Activated T-helper 2 cell treated with anti-CD3 and anti-CD28 coated beads, Interferon-gamma antibody, Interleukin-2, Interleukin-4, amounts not matched to agents 10 μg/mL and 5 μg/mL and 100 μg/mL, durations not matched to agents 14 hours and 24 hours and 36 hours (primary cell): ENCODE measurements around the gene MTF2. TPM values are rescaled to one million over a fixed set of nuclear protein-coding genes. Genes with fewer than 3 reads are reported as not detected.

ENCODE experiments used
- DNase-seq: peaks from one replicate; pipeline ENCODE4 v3.0.0; 2021; ENCODE audit warnings: low spot score
- H3K27ac Mint-ChIP-seq: one replicate; pipeline ENCODE4 v1.8.0; 2021; ENCODE audit warnings: mixed read lengths
- H3K27me3 Mint-ChIP-seq: one replicate; pipeline ENCODE4 v1.8.0; 2021; ENCODE audit warnings: low read depth, mixed read lengths
- H3K36me3 Mint-ChIP-seq: one replicate; pipeline ENCODE4 v1.8.0; 2021; ENCODE audit warnings: low read depth, mixed read lengths
- H3K4me1 Mint-ChIP-seq: one replicate; pipeline ENCODE4 v1.8.0; 2021; ENCODE audit warnings: low read depth, mixed read lengths
- H3K4me3 Mint-ChIP-seq: one replicate; pipeline ENCODE4 v1.8.0; 2021; ENCODE audit warnings: low read depth, mild to moderate bottlenecking, moderate library complexity, mixed read lengths
- H3K9me3 Mint-ChIP-seq: one replicate; pipeline ENCODE4 v1.8.0; 2021; ENCODE audit warnings: mixed read lengths
- intact Hi-C: fragments of 100-400 bp; cut with micrococcal nuclease; formaldehyde crosslinking; loops from one replicate; pipeline ENCODE4 v1.15.1; 2023
- total RNA-seq: library from RNA; stranded (reverse); gene quantifications from 2 replicates; pipeline ENCODE4 v1.2.3, GENCODE V29; 2022

The MTF2 gene
- total RNA-seq, 1 donor from 2014 or later, result 73.1 TPM

DNA sequence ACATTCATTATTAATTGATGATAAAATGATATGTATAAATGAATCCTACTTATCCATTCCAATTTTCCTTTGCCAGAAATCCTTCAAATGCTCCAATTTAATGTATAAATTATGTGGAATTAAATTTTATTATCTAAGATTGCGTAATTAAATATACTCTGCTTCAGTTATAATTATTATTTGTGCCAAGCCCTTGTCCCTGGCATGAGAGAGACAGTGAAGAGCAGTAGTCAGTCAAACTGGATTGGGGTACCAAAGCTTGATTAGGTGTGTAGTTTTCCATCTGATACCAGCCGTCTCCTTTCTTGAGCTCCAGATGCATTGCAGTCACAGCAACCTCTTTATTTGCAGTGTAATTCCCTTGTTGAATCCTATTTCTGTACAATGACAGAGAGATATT lies 22.4 kb upstream of the MTF2 start:
- Mint-ChIP-seq H3K27me3 (peaks cover 34% of the 10 kb centered on the region), H3K4me3 (no peak overlapping the region), H3K27ac (no peak overlapping the region), H3K36me3 (no peaks in the 10 kb centered on the region), H3K9me3 (no peaks in the 10 kb centered on the region), H3K4me1 (peaks cover 2% of the 10 kb centered on the region)
- intact Hi-C loops, result no loop called here
- no peak for DNase-seq

DNA sequence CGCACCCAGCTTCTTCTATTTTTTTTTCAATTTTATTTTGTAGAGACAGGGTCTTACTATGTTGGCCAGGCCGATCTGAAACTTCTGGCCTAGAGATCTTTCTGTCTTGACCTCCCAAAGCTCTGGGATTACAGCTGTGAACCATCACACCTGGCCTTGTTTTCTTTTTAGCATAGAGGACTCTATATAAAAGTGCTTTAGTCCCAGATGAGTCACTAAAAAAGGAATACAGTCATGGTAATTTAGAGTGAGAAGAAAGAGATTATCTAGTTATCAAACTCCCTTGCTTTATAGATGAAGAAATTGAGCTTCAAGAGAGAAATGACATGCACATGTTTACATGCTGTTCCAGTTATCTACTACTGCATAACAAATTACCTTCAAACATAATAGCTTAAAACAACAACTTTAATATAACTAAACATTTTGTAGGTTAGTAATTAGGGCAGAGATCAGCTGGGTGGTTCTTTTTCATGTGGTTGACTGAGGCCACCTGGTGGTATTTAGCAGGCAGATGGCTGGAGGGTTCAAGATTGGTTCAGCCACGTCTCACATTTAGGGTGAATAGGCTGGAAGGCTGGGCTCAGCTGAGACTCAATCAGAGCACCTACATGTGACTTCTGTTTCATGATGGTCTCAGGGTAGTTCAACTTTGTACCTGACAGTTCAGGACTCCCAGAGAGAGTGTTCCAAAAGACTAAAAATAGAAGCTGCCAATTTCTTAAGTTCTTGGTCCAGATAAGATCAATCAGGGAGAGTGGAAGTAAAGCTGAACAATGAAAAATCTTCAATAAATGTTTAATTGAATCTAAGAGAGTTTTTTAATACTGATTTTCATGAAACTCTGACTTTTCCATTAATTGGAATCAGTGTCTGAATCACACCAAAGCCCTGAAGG lies 16.9 kb upstream of the MTF2 start:
- peaks cover 5% of the 10 kb centered on the region for H3K4me1 Mint-ChIP-seq
- no peak for DNase-seq
- no peaks in the 10 kb centered on the region for H3K36me3 Mint-ChIP-seq
- intact Hi-C loops, result loop anchor here (1.0 kb wide), 1 partner anchor 41 kb away; no protein-coding TSS in a partner anchor
- no peak overlapping the region for H3K4me3 Mint-ChIP-seq
- no peak overlapping the region for H3K27ac Mint-ChIP-seq
- H3K27me3 Mint-ChIP-seq, result peaks cover 41% of the 10 kb centered on the region
- no peaks in the 10 kb centered on the region for H3K9me3 Mint-ChIP-seq

DNA sequence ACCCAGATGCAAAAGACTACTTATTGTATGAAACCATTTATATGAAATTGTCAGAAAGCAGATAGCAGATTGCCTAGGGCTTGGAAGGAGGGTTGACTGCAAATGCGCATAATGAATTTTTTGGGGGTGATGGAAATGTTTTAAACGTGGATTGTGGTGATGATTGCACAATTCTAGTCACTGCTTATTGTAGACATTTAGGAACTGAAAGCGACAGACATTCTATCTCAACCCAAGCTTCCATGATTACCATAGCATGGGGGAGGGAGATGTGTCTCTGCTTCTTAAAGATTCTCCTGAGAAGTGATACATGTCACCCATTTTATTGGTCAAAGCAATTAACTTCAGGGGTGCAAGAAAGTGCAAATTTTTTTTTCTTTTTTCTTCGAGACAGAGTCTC lies 2.8 kb upstream of the MTF2 start:
- H3K4me1 Mint-ChIP-seq, result peaks cover 21% of the 10 kb centered on the region
- intact Hi-C loops, result no loop called here
- H3K4me3 Mint-ChIP-seq, result no peak overlapping the region
- no peak for DNase-seq
- H3K27me3 Mint-ChIP-seq, result no peaks in the 10 kb centered on the region
- H3K36me3 Mint-ChIP-seq, result peaks cover 3% of the 10 kb centered on the region
- no peaks in the 10 kb centered on the region for H3K9me3 Mint-ChIP-seq
- no peak overlapping the region for H3K27ac Mint-ChIP-seq

DNA sequence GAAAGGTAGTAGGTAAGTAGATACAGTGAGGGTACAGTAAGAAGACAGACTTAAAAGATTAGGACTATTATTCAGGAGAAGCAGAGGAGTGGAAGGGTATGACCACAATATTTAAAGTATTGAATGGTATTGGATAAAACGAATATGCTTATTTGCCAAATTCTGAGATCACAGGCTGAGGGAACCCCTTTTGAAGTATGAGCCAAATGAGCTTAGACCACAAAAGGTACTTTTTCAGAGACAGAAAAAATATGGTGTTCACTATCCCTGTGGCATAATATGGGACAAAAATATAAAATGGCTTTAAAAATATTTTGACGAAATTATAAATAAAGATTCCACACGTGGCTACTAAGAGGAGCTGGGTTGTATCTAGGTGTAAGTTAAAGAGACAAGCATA lies 880 bp upstream of the MTF2 start:
- peak overlapping the region; percentile 93 for H3K4me3 Mint-ChIP-seq
- no peak for DNase-seq
- H3K4me1 Mint-ChIP-seq, result peaks cover 20% of the 10 kb centered on the region
- H3K36me3 Mint-ChIP-seq, result peaks cover 15% of the 10 kb centered on the region
- no peaks in the 10 kb centered on the region for H3K27me3 Mint-ChIP-seq
- H3K9me3 Mint-ChIP-seq, result peaks cover 4% of the 10 kb centered on the region
- intact Hi-C loops, result loop anchor here (2.0 kb wide), 1 partner anchor 267 kb away; the partner anchor contains the start of gene DR1
- peak overlapping the region; percentile 89 for H3K27ac Mint-ChIP-seq

DNA sequence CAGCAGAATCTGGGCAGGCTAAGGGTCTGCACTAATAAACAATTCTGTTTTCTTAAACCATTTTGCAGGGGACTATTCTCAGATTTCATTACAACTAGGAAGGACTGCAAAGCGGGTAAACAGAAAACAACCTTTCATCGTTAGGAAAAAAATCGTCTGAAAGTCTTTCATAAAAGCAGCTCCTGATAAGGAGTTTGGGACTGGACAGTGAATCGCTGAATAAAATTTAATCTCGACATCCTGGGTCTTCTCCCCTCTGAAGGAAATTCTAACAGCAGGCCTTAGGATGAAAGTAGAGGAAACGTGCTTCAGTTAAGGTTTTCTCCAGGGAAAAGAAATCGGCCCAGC lies 471 bp upstream of the MTF2 start:
- Mint-ChIP-seq H3K36me3 (peaks cover 19% of the 10 kb centered on the region), H3K9me3 (peaks cover 8% of the 10 kb centered on the region), H3K4me3 (peak overlapping the region; percentile 93), H3K27me3 (no peaks in the 10 kb centered on the region), H3K27ac (peak overlapping the region; percentile 89), H3K4me1 (peaks cover 23% of the 10 kb centered on the region)
- no peak for DNase-seq
- intact Hi-C loops, result loop anchor here (2.0 kb wide), 1 partner anchor 266 kb away; the partner anchor contains the start of gene DR1

DNA sequence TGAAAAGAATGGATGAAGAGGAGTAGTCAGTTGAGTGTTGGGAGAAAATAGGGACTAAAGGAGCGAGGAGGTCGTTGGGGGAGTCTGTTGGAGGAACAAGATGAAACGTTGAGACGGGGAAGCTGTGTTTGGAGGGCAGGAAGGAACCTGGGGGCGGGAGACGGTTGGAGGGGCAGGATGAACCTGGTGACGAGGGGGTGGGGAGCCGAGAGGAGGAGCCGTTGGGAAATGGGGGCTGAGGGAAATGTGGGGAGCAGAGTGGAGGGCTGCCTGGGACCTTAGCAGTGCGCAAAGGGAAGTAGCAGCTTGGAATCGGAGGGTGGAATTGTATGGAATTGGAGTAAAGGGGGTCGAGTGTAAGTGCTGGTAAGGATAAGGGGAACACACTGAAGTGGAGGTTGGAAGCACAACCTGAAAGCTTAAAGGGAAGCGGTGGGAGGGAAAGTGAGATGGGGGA lies 630 bp downstream of the MTF2 start:
- Mint-ChIP-seq H3K4me1 (peaks cover 27% of the 10 kb centered on the region), H3K27me3 (no peaks in the 10 kb centered on the region), H3K9me3 (peaks cover 16% of the 10 kb centered on the region), H3K36me3 (peaks cover 30% of the 10 kb centered on the region), H3K27ac (peak overlapping the region; percentile 89), H3K4me3 (peak overlapping the region; percentile 93)
- intact Hi-C loops, result loop anchor here (1.0 to 5.0 kb wide), 7 partner anchors 37 to 265 kb away; partner anchors contain the start of genes DIPK1A and DR1
- DNase-seq, result peak; percentile 19

DNA sequence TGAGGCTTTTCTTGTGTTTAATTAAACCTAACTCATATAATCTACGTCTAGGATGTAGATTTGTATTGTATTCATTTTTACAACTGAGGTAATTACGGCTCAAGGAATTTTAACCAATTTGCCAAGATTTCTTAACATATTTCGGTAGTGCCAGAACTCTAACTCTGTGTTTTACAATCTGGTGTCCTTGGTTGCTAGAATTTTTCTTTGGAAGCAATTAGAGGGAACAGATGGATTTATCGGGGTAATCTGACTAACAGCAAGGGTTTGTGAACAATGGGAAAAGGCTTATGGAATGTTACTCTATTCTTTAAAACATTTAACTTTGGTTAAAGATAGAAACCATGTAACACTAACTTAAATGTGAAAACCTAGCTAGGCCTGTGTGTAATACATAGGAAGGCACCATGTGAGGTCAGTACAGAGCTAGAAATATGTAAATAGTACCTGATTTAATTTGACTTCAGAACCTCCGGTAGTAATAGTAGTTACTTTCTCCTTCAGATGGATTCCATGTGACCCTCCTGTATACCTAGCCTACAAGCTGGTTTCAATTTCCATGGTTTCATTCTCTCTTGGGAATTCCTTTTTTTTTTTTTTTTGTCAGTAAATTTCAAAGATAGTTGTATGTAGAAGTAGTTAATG lies 1.2 kb downstream of the MTF2 start:
- DNase-seq, result no peak
- no peaks in the 10 kb centered on the region for H3K27me3 Mint-ChIP-seq
- peak overlapping the region; percentile 93 for H3K4me3 Mint-ChIP-seq
- H3K27ac Mint-ChIP-seq, result peak overlapping the region; percentile 89
- H3K9me3 Mint-ChIP-seq, result peaks cover 16% of the 10 kb centered on the region
- H3K36me3 Mint-ChIP-seq, result peaks cover 35% of the 10 kb centered on the region
- H3K4me1 Mint-ChIP-seq, result peaks cover 27% of the 10 kb centered on the region
- intact Hi-C loops, result loop anchor here (5.0 kb wide), 1 partner anchor 67 kb away; no protein-coding TSS in a partner anchor

DNA sequence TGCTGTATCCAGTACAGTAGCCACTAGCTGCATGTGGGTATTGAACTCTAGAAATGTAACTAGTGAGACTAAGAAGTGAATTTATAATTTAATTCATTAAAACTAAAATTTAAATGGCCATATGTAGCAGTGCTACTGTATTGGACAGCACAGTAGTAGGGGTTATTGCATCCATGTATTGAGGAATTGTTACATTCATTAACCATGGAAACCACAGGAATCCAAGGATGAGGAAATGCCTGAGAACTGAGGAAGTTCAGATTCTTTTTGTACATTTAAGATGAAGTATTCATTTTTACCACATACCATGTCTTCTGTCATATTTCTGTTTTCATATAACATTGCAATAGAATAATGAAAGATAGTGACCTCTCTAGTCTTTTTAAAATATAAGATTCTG lies 2.6 kb downstream of the MTF2 start:
- H3K27me3 Mint-ChIP-seq, result no peaks in the 10 kb centered on the region
- no peak for DNase-seq
- peaks cover 48% of the 10 kb centered on the region for H3K36me3 Mint-ChIP-seq
- peaks cover 16% of the 10 kb centered on the region for H3K9me3 Mint-ChIP-seq
- peaks cover 29% of the 10 kb centered on the region for H3K4me1 Mint-ChIP-seq
- H3K4me3 Mint-ChIP-seq, result peak overlapping the region; percentile 93
- no peak overlapping the region for H3K27ac Mint-ChIP-seq
- intact Hi-C loops, result loop anchor here (5.0 kb wide), 1 partner anchor 66 kb away; no protein-coding TSS in a partner anchor

DNA sequence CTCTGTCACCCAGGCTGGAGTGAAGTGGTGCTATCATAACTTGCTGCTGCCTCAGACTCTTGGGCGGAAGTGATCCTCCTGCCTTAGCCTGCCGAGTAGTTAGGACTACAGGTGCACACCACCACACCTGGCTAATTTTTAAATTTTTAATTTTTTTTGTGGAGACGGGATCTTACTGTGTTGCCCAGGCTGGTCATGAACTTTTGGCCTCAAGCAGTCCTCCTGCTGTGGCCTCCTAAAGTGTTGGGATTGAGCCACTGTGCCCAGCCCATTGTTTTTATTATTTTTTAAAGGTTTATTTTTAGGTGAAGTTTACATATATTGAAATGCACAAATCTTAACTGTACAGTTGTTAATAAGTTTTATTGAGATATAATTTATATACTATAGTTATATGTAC lies 3.2 kb downstream of the MTF2 start:
- Mint-ChIP-seq H3K9me3 (peaks cover 16% of the 10 kb centered on the region), H3K4me1 (peaks cover 29% of the 10 kb centered on the region), H3K27me3 (no peaks in the 10 kb centered on the region), H3K36me3 (peaks cover 49% of the 10 kb centered on the region), H3K27ac (no peak overlapping the region), H3K4me3 (no peak overlapping the region)
- DNase-seq, result no peak
- intact Hi-C loops, result loop anchor here (5.0 kb wide), 1 partner anchor 65 kb away; no protein-coding TSS in a partner anchor

DNA sequence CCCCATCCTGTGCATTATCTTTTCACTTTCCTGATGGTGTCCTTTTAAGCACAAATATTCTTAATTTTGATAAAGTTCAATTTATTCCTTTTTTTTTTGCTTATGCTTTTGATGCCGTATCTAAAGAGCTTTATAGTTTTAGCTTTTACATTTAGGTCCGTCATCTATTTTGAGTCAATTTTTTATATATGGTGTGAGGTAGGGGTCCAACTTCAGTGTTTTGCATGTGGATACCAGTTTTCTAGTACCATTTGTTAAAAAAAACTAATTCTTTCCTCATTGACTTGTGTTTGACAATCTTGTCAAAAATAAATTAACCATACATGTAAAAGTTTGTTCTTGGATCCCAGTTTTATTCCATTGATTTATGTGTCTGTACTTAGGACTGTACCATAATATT lies 4.9 kb downstream of the MTF2 start:
- intact Hi-C loops, result loop anchor here (5.0 kb wide), 1 partner anchor 63 kb away; no protein-coding TSS in a partner anchor
- no peak overlapping the region for H3K4me3 Mint-ChIP-seq
- peaks cover 57% of the 10 kb centered on the region for H3K36me3 Mint-ChIP-seq

DNA sequence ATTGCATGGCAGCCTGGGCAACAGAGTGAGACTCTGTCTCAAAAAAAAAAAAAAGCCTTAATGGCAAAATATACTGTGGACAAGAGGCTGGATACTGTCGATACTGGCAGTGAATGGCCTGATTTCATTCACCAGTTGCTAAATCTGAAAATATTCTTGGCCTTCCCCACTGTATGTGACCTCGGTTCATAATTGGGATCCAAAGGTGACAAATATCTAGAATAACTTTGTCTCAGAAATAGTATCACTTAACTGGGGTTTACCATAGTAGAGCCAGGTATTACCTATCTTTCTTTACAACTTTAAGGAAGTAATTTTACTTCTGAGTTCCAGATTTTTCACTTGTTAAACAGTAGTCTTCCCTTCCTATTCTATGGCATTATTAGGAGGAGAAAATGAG lies 8.4 kb downstream of the MTF2 start:
- Mint-ChIP-seq H3K27me3 (no peaks in the 10 kb centered on the region), H3K27ac (no peak overlapping the region), H3K4me1 (peaks cover 18% of the 10 kb centered on the region), H3K9me3 (peaks cover 16% of the 10 kb centered on the region), H3K4me3 (no peak overlapping the region), H3K36me3 (peaks cover 69% of the 10 kb centered on the region)
- intact Hi-C loops, result no loop called here
- no peak for DNase-seq

More for the DNA sequence above, 4.9 kb downstream of the MTF2 start:
- Mint-ChIP-seq H3K27me3 (no peaks in the 10 kb centered on the region), H3K9me3 (peaks cover 16% of the 10 kb centered on the region), H3K4me1 (peaks cover 19% of the 10 kb centered on the region), H3K27ac (no peak overlapping the region)
- DNase-seq, result no peak

DNA sequence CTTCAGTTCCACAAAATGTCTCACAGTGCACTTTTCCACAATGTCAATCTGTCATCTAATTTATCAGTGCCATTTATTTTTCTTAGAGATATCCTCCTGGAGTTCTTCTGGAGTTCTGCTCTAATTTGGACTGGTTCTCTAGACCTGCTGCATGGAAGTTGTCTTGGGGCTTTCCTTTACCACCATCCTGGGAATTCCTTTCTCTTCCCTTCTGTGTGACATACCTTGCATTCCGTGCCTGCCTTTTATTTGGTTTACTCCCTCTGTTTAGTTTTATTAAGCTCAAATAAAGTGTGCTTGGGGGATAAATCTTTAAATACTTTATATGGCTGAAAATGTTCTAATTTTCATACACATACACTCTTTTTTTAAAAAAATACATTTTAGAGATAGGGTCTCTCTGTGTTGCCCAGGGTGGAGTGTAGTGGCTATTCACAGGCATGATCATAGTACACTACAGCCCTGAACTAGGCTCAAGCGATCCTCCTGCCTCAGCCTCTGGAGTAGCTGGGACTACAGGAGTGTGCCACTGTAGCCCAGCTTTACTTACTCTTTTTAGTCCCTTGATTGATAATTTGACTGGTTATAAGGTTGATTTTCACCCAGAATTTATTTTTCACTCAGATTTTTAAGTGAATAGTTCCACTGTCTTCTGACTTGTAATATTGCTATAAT lies 14.4 kb downstream of the MTF2 start:
- no peak overlapping the region for H3K4me3 Mint-ChIP-seq
- H3K36me3 Mint-ChIP-seq, result peaks cover 30% of the 10 kb centered on the region
- intact Hi-C loops, result no loop called here
- peaks cover 20% of the 10 kb centered on the region for H3K4me1 Mint-ChIP-seq
- DNase-seq, result no peak
- no peak overlapping the region for H3K27ac Mint-ChIP-seq
- H3K27me3 Mint-ChIP-seq, result no peaks in the 10 kb centered on the region
- no peaks in the 10 kb centered on the region for H3K9me3 Mint-ChIP-seq
